ENCODE results near the gene ADNP. TPM values are rescaled to one million over a fixed set of nuclear protein-coding genes. Genes with fewer than 3 reads are reported as not detected.

Gene ADNP
- 25.7 and 30.2 TPM in 2 replicates for total RNA-seq

DNA sequence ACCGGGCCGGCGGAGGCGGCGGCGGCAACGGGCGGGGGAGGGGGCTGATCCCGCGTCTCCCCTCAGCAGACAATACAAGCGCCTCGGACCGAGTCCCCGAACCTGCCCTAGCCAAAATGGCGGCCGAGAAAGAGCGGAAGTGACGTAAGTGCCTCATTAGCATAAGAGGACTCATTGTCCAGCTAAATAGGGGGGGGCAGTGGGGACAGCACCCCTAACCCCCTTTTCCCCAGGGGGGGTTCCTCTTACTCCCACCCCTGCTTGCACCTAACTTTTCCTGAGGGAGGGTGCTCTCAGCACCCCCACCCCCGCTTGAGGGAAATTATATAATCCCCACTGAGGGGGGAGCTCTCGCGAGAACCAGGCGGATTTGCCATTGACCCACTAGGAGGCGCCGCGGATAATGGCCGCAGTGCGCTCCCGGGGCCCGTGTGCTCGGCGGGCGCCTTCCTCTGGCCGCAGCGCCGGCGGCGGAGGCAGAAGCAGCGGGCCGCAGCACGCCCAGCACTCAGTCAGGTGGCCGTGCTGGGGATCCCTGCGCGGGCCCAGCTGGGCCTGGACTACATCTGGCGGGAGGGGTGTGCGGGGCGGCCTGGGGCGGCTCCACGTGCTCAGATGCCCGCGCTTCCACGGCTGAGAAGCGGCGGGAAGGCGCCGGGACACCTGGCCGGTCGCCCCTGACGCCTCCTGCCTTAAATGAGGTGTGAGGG, at the start of gene ADNP:
Gene ADNP (minus strand): TSS at position 132 of the 710 bp plus-strand sequence. CDS start 27,441 bp downstream, outside the sequence.

DNA sequence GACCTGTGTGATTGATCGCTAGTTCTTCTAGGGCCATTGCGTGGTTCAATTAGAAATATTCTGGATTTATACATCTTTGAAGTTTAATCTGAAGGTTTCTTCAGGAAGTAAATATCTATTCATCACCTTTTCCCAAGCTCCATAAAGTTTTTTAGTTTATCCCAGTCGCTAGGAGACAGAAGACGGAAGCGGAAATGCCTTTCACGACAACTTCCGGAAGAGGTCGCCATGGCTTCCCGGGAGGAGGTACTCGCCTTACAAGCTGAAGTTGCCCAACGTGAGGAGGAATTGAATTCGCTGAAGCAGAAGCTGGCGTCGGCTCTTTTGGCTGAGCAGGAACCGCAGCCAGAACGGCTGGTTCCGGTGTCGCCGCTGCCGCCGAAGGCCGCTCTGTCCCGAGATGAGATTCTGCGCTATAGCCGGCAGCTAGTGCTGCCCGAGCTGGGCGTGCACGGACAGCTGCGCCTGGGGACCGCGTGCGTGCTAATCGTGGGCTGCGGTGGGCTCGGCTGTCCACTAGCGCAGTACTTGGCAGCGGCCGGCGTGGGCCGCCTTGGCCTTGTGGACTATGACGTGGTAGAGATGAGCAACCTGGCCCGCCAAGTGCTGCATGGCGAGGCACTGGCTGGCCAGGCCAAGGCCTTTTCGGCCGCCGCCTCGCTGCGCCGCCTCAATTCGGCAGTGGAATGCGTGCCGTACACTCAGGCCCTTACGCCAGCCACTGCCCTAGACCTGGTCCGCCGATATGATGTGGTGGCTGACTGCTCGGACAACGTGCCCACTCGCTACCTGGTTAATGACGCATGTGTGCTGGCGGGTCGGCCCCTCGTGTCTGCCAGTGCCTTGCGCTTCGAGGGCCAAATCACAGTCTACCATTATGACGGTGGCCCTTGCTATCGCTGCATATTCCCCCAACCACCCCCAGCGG, 27.6 kb upstream of the ADNP start, which contains the start of gene MOCS3:
Gene MOCS3 (plus strand): TSS at position 204 of the 928 bp plus-strand sequence. CDS start 25 bp downstream, at position 229.

DNA sequence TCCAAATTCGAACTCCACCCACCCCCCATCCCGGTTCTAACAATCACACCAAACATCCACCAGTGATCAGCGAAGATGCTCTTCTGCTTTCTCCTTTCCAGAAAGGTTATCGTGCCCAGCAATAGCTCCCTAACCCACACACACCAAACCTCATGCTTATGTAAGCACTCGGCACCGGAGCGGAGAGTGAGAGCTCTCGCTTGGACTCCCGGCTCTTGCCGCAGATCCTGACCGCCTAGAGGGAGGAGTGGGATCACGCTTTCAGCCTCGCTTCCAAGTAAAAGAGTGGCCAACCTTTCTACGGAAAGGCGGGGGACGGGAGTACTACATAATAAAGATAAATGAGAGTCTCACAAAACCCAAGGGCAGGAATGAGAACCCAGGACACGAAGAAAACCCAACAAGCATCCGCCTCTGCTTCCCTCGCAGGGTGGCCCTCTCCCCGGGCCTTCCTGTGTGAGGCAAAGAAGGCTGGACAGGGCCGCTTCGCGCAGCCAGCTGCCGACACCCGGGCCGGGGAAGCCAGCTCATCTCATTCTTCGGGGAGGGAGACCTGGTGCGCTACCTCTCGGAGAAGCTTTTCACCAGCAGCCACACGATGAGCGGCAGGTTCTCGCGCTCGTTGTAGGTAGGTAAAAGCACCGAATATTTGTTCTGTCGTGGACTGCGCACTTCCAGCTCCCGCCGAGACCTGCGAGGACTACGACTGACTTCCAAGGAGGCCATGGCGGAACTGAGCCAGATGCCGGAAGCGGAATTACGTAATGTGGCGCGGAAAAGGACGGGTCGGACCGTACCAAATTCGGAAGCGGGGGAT, 26.8 kb upstream of the ADNP start, which contains the start of gene DPM1:
Gene DPM1 (minus strand): TSS at position 735 of the 817 bp plus-strand sequence. CDS start 9 bp downstream, at position 726.

Other genes with a start within 250 kb of the ADNP start
- under 0.01 and 0.76 TPM in 2 replicates for gene RIPOR3, start 239.9 kb downstream of the ADNP start, total RNA-seq
- gene PARD6B, start 199.9 kb downstream of the ADNP start, total RNA-seq: 0.15 TPM in 1 of 2 replicates, not detected in the other
- 0.65 and 3.3 TPM in 2 replicates for gene BCAS4, start 136.4 kb downstream of the ADNP start, total RNA-seq
- gene DPM1, start 27.1 kb upstream of the ADNP start, total RNA-seq: 84.5 and 152 TPM in 2 replicates
- 8.7 and 13.0 TPM in 2 replicates for gene MOCS3, start 27.4 kb upstream of the ADNP start, total RNA-seq
- gene KCNG1, start 91.7 kb upstream of the ADNP start, total RNA-seq: 1.8 and 3.2 TPM in 2 replicates

Measured in epithelial cell of umbilical artery (primary cell).